Loucy (cell line): ENCODE data around the gene PPM1L.

Source experiments
- H2AFZ ChIP-seq: fragments of 200-600 bp; sonication (generic); 2 replicates; pipeline ENCODE4 v1.6.0; 2016; ENCODE audit warnings: antibody characterized with exemption, mild to moderate bottlenecking, low read length, moderate library complexity
- H3F3A ChIP-seq: fragments of 200-600 bp; 2 replicates; pipeline ENCODE4 v1.6.0; 2016; ENCODE audit warnings: antibody characterized with exemption, low read depth, mild to moderate bottlenecking
- H3K27me3 ChIP-seq: fragments of 200-600 bp; sonication (generic); 2 replicates; pipeline ENCODE4 v1.6.1; 2014; ENCODE audit warnings: low read length, mild to moderate bottlenecking; ENCODE audit not compliant: insufficient read depth, poor library complexity, severe bottlenecking
- H3K36me3 ChIP-seq: fragments of 200-600 bp; sonication (generic); 2 replicates; pipeline ENCODE4 v1.6.1; 2016; ENCODE audit warnings: low read length; ENCODE audit not compliant: insufficient read depth
- H3K4me1 ChIP-seq: fragments of 200-600 bp; sonication (generic); 2 replicates; pipeline ENCODE4 v1.5.1; 2014; ENCODE audit warnings: low read length, mild to moderate bottlenecking; ENCODE audit not compliant: insufficient read depth, poor library complexity, severe bottlenecking
- H3K4me2 ChIP-seq: fragments of 200-600 bp; sonication (generic); 2 replicates; pipeline ENCODE4 v1.6.0; 2014; ENCODE audit warnings: antibody characterized with exemption, low read length, low read depth, mild to moderate bottlenecking; ENCODE audit not compliant: poor library complexity, severe bottlenecking
- H3K4me3 ChIP-seq: fragments of 200-600 bp; sonication (generic); 2 replicates; pipeline ENCODE4 v1.5.1; 2014; ENCODE audit warnings: low read length, mild to moderate bottlenecking, mixed read lengths; ENCODE audit not compliant: poor library complexity, severe bottlenecking
- H3K79me2 ChIP-seq: fragments of 200-600 bp; sonication (generic); 2 replicates; pipeline ENCODE4 v1.6.1; 2014; ENCODE audit warnings: low read length; ENCODE audit not compliant: insufficient read depth
- H3K9ac ChIP-seq: fragments of 200-600 bp; sonication (generic); 2 replicates; pipeline ENCODE4 v1.6.0; 2014; ENCODE audit warnings: mild to moderate bottlenecking, low read depth, low read length, moderate library complexity; ENCODE audit not compliant: poor library complexity, severe bottlenecking
- H3K9me2 ChIP-seq: fragments of 200-600 bp; sonication (generic); replicated peaks from 2 replicates; pipeline ENCODE4 v1.6.1; 2016; ENCODE audit warnings: low read depth, low read length, mixed read lengths
- H3K9me3 ChIP-seq: fragments of 200-600 bp; sonication (generic); 2 replicates; pipeline ENCODE4 v1.6.1; 2014; ENCODE audit warnings: mild to moderate bottlenecking, antibody characterized with exemption, low read length, low read depth; ENCODE audit not compliant: insufficient read depth
- H4K20me1 ChIP-seq: fragments of 200-600 bp; sonication (generic); 2 replicates; pipeline ENCODE4 v1.6.0; 2014; ENCODE audit warnings: antibody characterized with exemption, low read length, mild to moderate bottlenecking; ENCODE audit not compliant: insufficient read depth, poor library complexity, severe bottlenecking
- CTCF ChIP-seq: fragments of 200-600 bp; sonication (generic); conservative IDR thresholded peaks from 2 replicates; pipeline ENCODE4 v1.5.1; 2014; ENCODE audit warnings: mild to moderate bottlenecking, antibody characterized with exemption, low read length
- EZH2phosphoT487 ChIP-seq: fragments of 200-600 bp; IDR thresholded peaks from 2 replicates; pipeline ENCODE4 v1.6.1; 2018; ENCODE audit warnings: antibody characterized with exemption, mild to moderate bottlenecking, moderate library complexity, borderline replicate concordance

The PPM1L gene

GRCh38 chr3:160796813-160797164 is 40.8 kb downstream of the PPM1L start:
- Histone ChIP-seq H3K9me3 (no peaks in the 10 kb centered on the region), H3K9ac (no peak overlapping the region), H3K79me2 (no peaks in the 10 kb centered on the region), H3K9me2 (no peaks in the 10 kb centered on the region), H2AFZ (no peak overlapping the region), H4K20me1 (no peaks in the 10 kb centered on the region), H3K27me3 (no peaks in the 10 kb centered on the region), H3K36me3 (no peaks in the 10 kb centered on the region), H3K4me2 (no peak overlapping the region), H3F3A (no peaks in the 10 kb centered on the region), H3K4me3 (no peak overlapping the region), H3K4me1 (peaks cover 18% of the 10 kb centered on the region)
- no peak for TF ChIP-seq CTCF
- TF ChIP-seq EZH2phosphoT487: no peak

GRCh38 chr3:160797356-160797755 is 41.3 kb downstream of the PPM1L start:
- H3K4me1 ChIP-seq: peaks cover 18% of the 10 kb centered on the region
- no peak overlapping the region for H3K9ac ChIP-seq
- no peaks in the 10 kb centered on the region for H3K27me3 ChIP-seq
- H3F3A ChIP-seq: no peaks in the 10 kb centered on the region
- no peak overlapping the region for H2AFZ ChIP-seq
- no peak overlapping the region for H3K4me2 ChIP-seq
- no peak for TF ChIP-seq EZH2phosphoT487
- no peaks in the 10 kb centered on the region for H3K36me3 ChIP-seq
- H3K9me2 ChIP-seq: no peaks in the 10 kb centered on the region
- no peak overlapping the region for H3K4me3 ChIP-seq
- no peaks in the 10 kb centered on the region for H3K9me3 ChIP-seq
- H4K20me1 ChIP-seq: no peaks in the 10 kb centered on the region
- H3K79me2 ChIP-seq: no peaks in the 10 kb centered on the region

- Histone ChIP-seq H3K4me2 (no peak overlapping the region), H3F3A (no peaks in the 10 kb centered on the region), H3K4me3 (no peak overlapping the region), H3K79me2 (no peaks in the 10 kb centered on the region), H2AFZ (no peak overlapping the region), H3K36me3 (no peaks in the 10 kb centered on the region), H3K9ac (no peak overlapping the region), H4K20me1 (no peaks in the 10 kb centered on the region), H3K27me3 (no peaks in the 10 kb centered on the region), H3K4me1 (peaks cover 6% of the 10 kb centered on the region), H3K9me3 (no peaks in the 10 kb centered on the region), H3K9me2 (no peaks in the 10 kb centered on the region)
- TF ChIP-seq CTCF (no peak), EZH2phosphoT487 (no peak)
These were observed 45.5 kb downstream of the PPM1L start for GRCh38 chr3:160801386-160802118.

- Histone ChIP-seq H3K9ac (no peak overlapping the region), H3K9me3 (no peaks in the 10 kb centered on the region), H2AFZ (no peak overlapping the region), H3K27me3 (no peaks in the 10 kb centered on the region), H4K20me1 (no peaks in the 10 kb centered on the region), H3K4me3 (no peak overlapping the region), H3K36me3 (no peaks in the 10 kb centered on the region), H3K9me2 (no peaks in the 10 kb centered on the region), H3K4me1 (peaks cover 6% of the 10 kb centered on the region), H3K79me2 (no peaks in the 10 kb centered on the region), H3F3A (no peaks in the 10 kb centered on the region), H3K4me2 (no peak overlapping the region)
- no peak for TF ChIP-seq EZH2phosphoT487
- TF ChIP-seq CTCF: no peak
These were observed 48.7 kb downstream of the PPM1L start for GRCh38 chr3:160804762-160805161.
